HepG2 (cell line): ENCODE measurements around the gene PTPRN. TPM values are rescaled to one million over a fixed set of nuclear protein-coding genes. Genes with fewer than 3 reads are reported as not detected.

Experiments used
- KDM5B ChIP-seq: sonication (generic); formaldehyde crosslinking; IDR thresholded peaks from 2 replicates; pipeline ENCODE4 v1.4.0; 2020; ENCODE audit warnings: missing genetic modification reagents, mild to moderate bottlenecking, borderline replicate concordance
- NCOR1 ChIP-seq: fragments of 200-600 bp; sonication (generic); IDR thresholded peaks from 2 replicates; pipeline ENCODE4 v1.7.0; 2017; ENCODE audit warnings: antibody characterized with exemption, low read length, borderline replicate concordance
- NFKB2 ChIP-seq: sonication (generic); formaldehyde crosslinking; IDR thresholded peaks from 2 replicates; pipeline ENCODE4 v1.4.0; 2020; ENCODE audit warnings: missing genetic modification reagents, borderline replicate concordance
- SP4 ChIP-seq: sonication (generic); formaldehyde crosslinking; IDR thresholded peaks from 2 replicates; pipeline ENCODE4 v1.8.1; 2023; ENCODE audit warnings: mild to moderate bottlenecking, missing genetic modification reagents
- ZNF282 ChIP-seq: fragments of 450-650 bp; IDR thresholded peaks from 2 replicates; pipeline ENCODE4 v1.6.1; 2018; ENCODE audit not compliant: partially characterized antibody
- ZNF761 ChIP-seq: sonication (generic); formaldehyde crosslinking; conservative IDR thresholded peaks from 2 replicates; pipeline ENCODE4 v1.4.0; 2020; ENCODE audit warnings: mild to moderate bottlenecking, missing genetic modification reagents
- polyA plus RNA-seq, 8 experiments: library from polyadenylated mRNA; depleted of rRNA in 3 of 8; stranded (reverse) in 7 of 8; unstranded in 1 of 8; fragments of >200 nt; fragmentation: Illumina TruSeq in 4 of 8; extraction: Trizol in 4 of 8; gene quantifications; 2 replicates each; pipeline versions ENCODE4 v1.2.1 to v1.2.3, GENCODE V29; 2011 to 2016; ENCODE audit warnings: low read depth in 4 of 8, missing spikeins in 1 of 8, mixed read lengths in 1 of 8; ENCODE audit not compliant: insufficient read depth in 1 of 8
- total RNA-seq, 5 experiments: library from RNA; depleted of rRNA; stranded (reverse); fragments of >200 nt; fragmentation: Illumina TruSeq; extraction: Trizol; gene quantifications; 2 replicates each; pipeline ENCODE4 v1.2.3, GENCODE V29; 2016; ENCODE audit warnings: low read depth in 1 of 5
- TF ChIP-seq, protein P1 (sequence below): sonication (generic); formaldehyde crosslinking; IDR thresholded peaks from 2 replicates; pipeline ENCODE4 v1.4.0; 2020; ENCODE audit warnings: missing genetic modification reagents, borderline replicate concordance
- TF ChIP-seq, protein P2 (sequence below): sonication (generic); formaldehyde crosslinking; IDR thresholded peaks from 2 replicates; pipeline ENCODE4 v1.5.0; 2020; ENCODE audit warnings: missing genetic modification reagents, mild to moderate bottlenecking, borderline replicate concordance
- TF ChIP-seq, protein P3 (sequence below): sonication (generic); IDR thresholded peaks from 2 replicates; pipeline ENCODE4 v1.6.1; 2016; ENCODE audit warnings: low read depth, borderline replicate concordance
- TF ChIP-seq, protein P4 (sequence below): IDR thresholded peaks from 2 replicates; pipeline ENCODE4 v1.6.1; 2012; ENCODE audit warnings: low read length, improper control_type of control experiment

The PTPRN gene
- total and polyA plus RNA-seq, 2 of the 13 experiments (the other 11 are each of a cell fraction or from before 2014, with no cell fraction given), result 0.26 TPM; not detected in 1

DNA sequence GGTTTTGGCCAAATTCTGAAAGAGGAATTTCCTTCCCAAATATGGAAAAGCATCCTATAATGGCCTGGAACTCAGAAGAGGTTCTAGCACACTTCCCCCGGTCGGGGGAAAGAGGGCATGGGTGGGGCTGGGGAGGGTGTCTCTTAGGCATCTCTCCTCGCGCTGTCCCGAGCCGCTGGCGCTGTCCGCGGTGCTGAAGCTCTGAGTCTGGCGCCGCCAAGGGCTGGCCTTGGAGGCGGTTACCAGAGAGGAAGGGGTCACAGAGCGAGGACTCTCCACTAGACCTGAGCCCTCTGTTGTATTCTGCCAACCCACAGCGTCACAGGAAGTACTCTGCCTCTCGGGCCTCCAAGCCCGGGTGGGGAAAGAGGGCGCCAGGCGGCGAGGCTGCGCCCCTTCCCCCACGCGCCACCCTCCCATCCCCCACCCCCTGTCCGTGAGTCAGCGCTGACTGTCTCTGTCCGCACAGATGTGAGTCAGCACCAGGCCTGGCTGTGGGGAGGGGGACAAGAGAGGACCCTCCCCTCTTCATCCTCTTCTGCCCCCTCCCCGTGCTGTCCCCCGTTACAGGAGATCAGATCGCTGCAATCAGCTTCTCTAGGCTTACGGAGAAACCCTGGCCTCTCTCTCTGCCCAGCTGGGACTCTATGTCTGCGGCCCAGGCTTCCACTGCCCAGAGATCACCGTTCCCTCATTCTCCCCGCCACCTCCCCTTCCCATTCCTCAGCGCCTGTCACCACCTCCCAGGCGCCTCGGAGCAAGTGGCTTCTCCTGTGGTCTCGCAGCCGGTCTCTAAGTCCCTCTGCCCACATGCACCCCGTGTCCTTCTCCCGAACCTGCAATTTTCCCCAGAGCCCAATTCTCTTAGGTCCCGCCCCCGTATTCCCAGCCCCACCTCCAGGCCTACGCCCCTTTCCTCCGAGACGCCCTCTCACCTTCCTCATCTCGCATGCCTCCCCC is 779 bp downstream of the PTPRN start (continued):
- TF ChIP-seq, protein P1, sequence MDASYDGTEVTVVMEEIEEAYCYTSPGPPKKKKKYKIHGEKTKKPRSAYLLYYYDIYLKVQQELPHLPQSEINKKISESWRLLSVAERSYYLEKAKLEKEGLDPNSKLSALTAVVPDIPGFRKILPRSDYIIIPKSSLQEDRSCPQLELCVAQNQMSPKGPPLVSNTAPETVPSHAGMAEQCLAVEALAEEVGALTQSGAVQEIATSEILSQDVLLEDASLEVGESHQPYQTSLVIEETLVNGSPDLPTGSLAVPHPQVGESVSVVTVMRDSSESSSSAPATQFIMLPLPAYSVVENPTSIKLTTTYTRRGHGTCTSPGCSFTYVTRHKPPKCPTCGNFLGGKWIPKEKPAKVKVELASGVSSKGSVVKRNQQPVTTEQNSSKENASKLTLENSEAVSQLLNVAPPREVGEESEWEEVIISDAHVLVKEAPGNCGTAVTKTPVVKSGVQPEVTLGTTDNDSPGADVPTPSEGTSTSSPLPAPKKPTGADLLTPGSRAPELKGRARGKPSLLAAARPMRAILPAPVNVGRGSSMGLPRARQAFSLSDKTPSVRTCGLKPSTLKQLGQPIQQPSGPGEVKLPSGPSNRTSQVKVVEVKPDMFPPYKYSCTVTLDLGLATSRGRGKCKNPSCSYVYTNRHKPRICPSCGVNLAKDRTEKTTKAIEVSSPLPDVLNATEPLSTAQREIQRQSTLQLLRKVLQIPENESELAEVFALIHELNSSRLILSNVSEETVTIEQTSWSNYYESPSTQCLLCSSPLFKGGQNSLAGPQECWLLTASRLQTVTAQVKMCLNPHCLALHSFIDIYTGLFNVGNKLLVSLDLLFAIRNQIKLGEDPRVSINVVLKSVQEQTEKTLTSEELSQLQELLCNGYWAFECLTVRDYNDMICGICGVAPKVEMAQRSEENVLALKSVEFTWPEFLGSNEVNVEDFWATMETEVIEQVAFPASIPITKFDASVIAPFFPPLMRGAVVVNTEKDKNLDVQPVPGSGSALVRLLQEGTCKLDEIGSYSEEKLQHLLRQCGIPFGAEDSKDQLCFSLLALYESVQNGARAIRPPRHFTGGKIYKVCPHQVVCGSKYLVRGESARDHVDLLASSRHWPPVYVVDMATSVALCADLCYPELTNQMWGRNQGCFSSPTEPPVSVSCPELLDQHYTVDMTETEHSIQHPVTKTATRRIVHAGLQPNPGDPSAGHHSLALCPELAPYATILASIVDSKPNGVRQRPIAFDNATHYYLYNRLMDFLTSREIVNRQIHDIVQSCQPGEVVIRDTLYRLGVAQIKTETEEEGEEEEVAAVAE (CRISPR knock-in tag), result peak; percentile 96
- peak; percentile 87 for TF ChIP-seq ZNF761
- TF ChIP-seq, protein P2, sequence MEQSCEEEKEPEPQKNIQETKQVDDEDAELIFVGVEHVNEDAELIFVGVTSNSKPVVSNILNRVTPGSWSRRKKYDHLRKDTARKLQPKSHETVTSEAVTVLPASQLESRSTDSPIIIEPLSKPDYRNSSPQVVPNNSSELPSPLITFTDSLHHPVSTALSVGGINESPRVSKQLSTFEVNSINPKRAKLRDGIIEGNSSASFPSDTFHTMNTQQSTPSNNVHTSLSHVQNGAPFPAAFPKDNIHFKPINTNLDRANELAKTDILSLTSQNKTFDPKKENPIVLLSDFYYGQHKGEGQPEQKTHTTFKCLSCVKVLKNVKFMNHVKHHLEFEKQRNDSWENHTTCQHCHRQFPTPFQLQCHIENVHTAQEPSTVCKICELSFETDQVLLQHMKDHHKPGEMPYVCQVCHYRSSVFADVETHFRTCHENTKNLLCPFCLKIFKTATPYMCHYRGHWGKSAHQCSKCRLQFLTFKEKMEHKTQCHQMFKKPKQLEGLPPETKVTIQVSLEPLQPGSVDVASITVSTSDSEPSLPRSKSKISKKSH (CRISPR knock-in tag), result peak; percentile 88; the same call in 1 of the 2 replicates
- TF ChIP-seq KDM5B (CRISPR knock-in tag), result peak; percentile 93; the same call in 1 of the 2 replicates
- TF ChIP-seq, protein P3, sequence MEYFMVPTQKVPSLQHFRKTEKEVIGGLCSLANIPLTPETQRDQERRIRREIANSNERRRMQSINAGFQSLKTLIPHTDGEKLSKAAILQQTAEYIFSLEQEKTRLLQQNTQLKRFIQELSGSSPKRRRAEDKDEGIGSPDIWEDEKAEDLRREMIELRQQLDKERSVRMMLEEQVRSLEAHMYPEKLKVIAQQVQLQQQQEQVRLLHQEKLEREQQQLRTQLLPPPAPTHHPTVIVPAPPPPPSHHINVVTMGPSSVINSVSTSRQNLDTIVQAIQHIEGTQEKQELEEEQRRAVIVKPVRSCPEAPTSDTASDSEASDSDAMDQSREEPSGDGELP, result no peak
- TF ChIP-seq, protein P4, sequence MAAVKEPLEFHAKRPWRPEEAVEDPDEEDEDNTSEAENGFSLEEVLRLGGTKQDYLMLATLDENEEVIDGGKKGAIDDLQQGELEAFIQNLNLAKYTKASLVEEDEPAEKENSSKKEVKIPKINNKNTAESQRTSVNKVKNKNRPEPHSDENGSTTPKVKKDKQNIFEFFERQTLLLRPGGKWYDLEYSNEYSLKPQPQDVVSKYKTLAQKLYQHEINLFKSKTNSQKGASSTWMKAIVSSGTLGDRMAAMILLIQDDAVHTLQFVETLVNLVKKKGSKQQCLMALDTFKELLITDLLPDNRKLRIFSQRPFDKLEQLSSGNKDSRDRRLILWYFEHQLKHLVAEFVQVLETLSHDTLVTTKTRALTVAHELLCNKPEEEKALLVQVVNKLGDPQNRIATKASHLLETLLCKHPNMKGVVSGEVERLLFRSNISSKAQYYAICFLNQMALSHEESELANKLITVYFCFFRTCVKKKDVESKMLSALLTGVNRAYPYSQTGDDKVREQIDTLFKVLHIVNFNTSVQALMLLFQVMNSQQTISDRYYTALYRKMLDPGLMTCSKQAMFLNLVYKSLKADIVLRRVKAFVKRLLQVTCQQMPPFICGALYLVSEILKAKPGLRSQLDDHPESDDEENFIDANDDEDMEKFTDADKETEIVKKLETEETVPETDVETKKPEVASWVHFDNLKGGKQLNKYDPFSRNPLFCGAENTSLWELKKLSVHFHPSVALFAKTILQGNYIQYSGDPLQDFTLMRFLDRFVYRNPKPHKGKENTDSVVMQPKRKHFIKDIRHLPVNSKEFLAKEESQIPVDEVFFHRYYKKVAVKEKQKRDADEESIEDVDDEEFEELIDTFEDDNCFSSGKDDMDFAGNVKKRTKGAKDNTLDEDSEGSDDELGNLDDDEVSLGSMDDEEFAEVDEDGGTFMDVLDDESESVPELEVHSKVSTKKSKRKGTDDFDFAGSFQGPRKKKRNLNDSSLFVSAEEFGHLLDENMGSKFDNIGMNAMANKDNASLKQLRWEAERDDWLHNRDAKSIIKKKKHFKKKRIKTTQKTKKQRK, result no peak
- TF ChIP-seq NCOR1, result no peak
- no peak for TF ChIP-seq ZNF282
- no peak for TF ChIP-seq SP4 (CRISPR knock-in tag)
- peak; percentile 100 for TF ChIP-seq NFKB2 (CRISPR knock-in tag)
